Effector memory CD8-positive, alpha-beta T cell (primary cell): Measurements from ENCODE around the gene NAPSA.

ENCODE experiments used
- ATAC-seq: fragments of 150-1000 bp; cut with Tn5 transposase; replicated peaks from 2 replicates; pipeline ENCODE4 v1.10.0; 2021; ENCODE audit warnings: mild to moderate bottlenecking, moderate library complexity
- DNase-seq, 3 experiments: peaks; one replicate each; pipeline ENCODE4 v3.0.0; 2021
- H3K27ac Mint-ChIP-seq, 2 donors: one replicate each; pipeline ENCODE4 v1.8.0; 2022; ENCODE audit warnings: mild to moderate bottlenecking in 2 of 2, mixed read lengths in 2 of 2, moderate library complexity in 2 of 2
- H3K27me3 Mint-ChIP-seq, 2 donors: one replicate each; pipeline ENCODE4 v1.8.0; 2022; ENCODE audit warnings: mixed read lengths in 2 of 2
- H3K36me3 Mint-ChIP-seq: one replicate; pipeline ENCODE4 v1.8.0; 2022; ENCODE audit warnings: mild to moderate bottlenecking, moderate library complexity, mixed read lengths; ENCODE audit not compliant: insufficient read depth
- H3K4me1 Mint-ChIP-seq, 2 donors: one replicate each; pipeline ENCODE4 v1.8.0; 2022; ENCODE audit warnings: low read depth in 2 of 2, mixed read lengths in 2 of 2
- H3K4me3 Mint-ChIP-seq, 2 donors: one replicate each; pipeline ENCODE4 v1.8.0; 2022; ENCODE audit warnings: mild to moderate bottlenecking in 2 of 2, mixed read lengths in 2 of 2, moderate library complexity in 2 of 2
- H3K9me3 Mint-ChIP-seq, 2 donors: one replicate each; pipeline ENCODE4 v1.8.0; 2022; ENCODE audit warnings: mixed read lengths in 2 of 2

Gene NAPSA

DNA sequence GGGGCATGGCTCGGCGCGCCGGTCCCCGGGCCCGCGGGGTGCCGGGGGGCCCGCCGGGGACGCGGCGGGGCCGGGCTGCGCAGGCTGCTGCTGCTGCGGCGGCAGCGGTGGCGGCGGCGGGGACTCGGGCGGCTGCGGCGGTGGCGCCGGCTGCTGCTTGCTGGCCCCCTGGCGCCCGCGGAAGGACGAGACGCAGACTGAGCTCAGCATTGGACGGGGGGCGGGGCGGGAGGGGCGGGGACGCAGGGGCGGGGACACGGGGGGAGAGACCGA is 36.6 kb downstream of the NAPSA start:
- Mint-ChIP-seq H3K27ac (no peak overlapping the region), H3K36me3 (peaks cover 22% of the 10 kb centered on the region), H3K9me3 (peaks cover 10 to 14% of the 10 kb centered on the region in 2 donors), H3K27me3 (peaks cover 62 to 77% of the 10 kb centered on the region in 2 donors), H3K4me1 (peaks cover 39 to 47% of the 10 kb centered on the region in 2 donors), H3K4me3 (peak overlapping the region; percentile 67 to 82)
- DNase-seq (no peak), ATAC-seq (no peak)

DNA sequence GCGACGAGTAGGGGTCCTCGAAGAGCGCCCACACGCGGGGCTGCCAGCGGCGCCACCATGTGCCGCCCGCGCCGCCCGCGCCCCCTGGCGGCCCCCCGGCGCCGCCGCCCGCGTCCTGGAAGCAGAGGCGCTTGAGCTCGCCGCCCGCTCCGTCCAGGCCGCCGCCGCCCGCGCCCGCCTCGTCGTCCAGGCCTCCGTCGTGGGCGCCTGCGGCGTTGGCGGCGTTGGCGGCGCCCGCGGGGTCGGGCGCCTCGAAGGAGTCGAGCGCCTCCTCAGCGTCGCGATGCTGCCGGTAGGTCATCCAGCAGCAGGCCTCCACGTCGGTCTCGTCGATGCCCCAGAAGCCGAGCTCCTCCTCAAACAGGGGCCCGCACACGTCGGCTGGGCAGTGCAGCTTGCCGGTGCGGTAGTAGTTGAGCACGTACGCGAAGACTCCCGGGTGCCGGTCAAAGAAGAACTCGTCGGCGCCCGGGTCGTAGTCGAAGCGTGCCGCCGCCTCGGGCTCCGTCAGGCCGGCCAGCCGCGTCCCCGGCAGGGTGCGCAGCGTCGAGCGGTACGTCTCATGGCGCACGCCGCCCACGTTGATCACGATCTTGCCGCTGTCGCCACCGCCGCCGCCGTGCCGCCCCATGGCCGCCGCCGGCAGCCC is 37.1 kb downstream of the NAPSA start:
- Mint-ChIP-seq H3K9me3 (peaks cover 10 to 14% of the 10 kb centered on the region in 2 donors), H3K4me3 (peak overlapping the region in 1 of 2 donors; percentile 56), H3K4me1 (peaks cover 38 to 43% of the 10 kb centered on the region in 2 donors), H3K27me3 (peaks cover 67 to 77% of the 10 kb centered on the region in 2 donors), H3K27ac (no peak overlapping the region), H3K36me3 (peaks cover 17% of the 10 kb centered on the region)
- no peak for DNase-seq
- no peak for ATAC-seq

DNA sequence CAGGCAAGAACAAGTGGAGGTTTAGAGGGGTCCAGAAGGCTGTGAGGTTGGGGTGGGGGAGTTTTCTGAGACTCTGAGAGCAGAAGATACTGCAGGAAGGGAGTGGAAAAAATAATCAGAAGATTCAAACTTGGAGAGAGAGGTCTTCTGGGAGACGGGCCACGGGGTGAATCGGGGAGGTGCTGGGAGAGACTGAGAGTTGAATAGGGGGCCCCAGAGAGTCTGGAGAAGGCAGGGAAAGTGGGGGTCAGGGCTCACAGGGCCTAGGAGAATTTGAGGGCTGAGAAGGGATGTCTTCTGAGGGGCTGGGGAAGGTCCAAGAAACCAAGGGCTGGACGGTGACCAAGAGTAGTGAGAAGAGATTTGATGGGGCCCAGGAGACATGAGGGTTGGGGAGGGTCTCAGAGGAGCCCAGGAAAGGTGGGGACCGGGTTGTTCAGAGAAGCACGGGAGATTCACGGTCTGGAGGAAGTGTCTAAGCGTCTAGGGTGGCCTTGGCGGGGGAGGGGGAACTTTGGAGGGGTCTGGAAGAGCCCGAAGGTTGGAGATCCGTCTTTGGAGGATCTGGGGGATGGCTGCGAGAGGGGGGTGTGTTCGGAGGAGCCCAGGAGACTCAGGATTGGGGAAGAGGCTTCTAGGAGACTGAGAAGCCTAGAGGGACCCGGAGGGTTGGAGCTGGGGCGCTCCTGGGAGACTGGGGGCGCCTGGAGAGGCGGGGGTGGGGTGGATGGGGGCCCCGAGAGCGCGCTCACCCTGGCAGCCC is 37.8 kb downstream of the NAPSA start:
- peaks cover 35 to 42% of the 10 kb centered on the region in 2 donors for H3K4me1 Mint-ChIP-seq
- peak overlapping the region in 1 of 2 donors; percentile 0 for H3K27ac Mint-ChIP-seq
- ATAC-seq (no peak), DNase-seq (no peak)
- peak overlapping the region; percentile 56 to 73 for H3K4me3 Mint-ChIP-seq
- peaks cover 17% of the 10 kb centered on the region for H3K36me3 Mint-ChIP-seq
- H3K27me3 Mint-ChIP-seq = peaks cover 66 to 72% of the 10 kb centered on the region in 2 donors
- peaks cover 10 to 14% of the 10 kb centered on the region in 2 donors for H3K9me3 Mint-ChIP-seq

DNA sequence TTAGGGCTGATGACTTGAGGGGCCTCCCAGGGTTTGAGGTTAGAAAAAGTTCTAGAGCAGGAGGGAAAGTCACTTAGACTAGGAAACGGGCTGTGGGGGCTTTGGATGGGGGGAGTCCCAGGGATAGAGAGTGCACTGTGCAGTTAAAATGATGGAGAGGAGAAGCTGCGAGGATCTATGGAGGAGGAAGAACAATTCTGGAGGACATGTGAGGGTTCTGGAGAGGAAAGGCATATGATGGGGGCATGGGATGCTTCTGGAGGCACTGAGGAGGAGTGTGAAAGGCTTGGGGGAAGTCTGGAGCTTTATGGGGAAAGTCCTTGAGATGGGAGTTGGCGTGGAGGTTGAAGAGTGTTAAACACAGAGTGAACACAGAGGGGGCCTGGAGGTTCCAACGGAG is 38.4 kb downstream of the NAPSA start:
- Mint-ChIP-seq H3K4me3 (peak overlapping the region; percentile 56 to 73), H3K36me3 (peaks cover 14% of the 10 kb centered on the region), H3K27me3 (peaks cover 67 to 72% of the 10 kb centered on the region in 2 donors), H3K27ac (peak overlapping the region in 1 of 2 donors; percentile 0), H3K9me3 (peaks cover 10 to 14% of the 10 kb centered on the region in 2 donors), H3K4me1 (peaks cover 30 to 40% of the 10 kb centered on the region in 2 donors)
- DNase-seq (no peak), ATAC-seq (no peak)

DNA sequence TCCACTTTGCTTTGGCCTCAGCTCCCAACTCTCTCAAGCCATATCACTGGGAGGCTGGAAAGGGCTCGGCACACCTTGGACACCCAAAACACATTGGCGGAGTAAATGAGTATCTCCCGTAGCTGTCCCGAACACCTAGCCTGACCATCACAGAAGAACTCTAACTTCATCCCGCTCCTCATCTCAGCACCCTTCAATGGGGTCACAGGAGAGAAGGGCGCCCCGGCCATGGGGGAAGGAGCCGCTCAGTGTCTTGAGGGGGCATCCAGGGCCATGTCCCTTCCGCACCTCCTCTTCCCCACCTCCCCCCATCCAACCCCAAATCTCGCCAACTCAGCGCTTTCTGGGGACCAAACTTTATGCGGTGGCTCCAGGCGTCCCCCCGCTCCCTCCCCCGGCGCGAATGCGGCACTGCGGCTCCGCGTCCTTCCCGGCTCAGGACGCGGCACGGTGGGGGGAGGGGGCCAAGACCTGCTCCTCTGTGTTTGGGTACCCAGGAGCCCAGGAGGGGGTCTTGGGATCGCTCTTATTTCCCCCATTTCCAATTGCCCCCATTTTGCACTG is 39.3 kb downstream of the NAPSA start:
- Mint-ChIP-seq H3K9me3 (peaks cover 10 to 14% of the 10 kb centered on the region in 2 donors), H3K4me1 (peaks cover 23 to 32% of the 10 kb centered on the region in 2 donors), H3K4me3 (peak overlapping the region; percentile 56 to 73), H3K36me3 (peaks cover 12% of the 10 kb centered on the region), H3K27me3 (peaks cover 65 to 71% of the 10 kb centered on the region in 2 donors), H3K27ac (no peak overlapping the region)
- ATAC-seq (no peak), DNase-seq (no peak)

DNA sequence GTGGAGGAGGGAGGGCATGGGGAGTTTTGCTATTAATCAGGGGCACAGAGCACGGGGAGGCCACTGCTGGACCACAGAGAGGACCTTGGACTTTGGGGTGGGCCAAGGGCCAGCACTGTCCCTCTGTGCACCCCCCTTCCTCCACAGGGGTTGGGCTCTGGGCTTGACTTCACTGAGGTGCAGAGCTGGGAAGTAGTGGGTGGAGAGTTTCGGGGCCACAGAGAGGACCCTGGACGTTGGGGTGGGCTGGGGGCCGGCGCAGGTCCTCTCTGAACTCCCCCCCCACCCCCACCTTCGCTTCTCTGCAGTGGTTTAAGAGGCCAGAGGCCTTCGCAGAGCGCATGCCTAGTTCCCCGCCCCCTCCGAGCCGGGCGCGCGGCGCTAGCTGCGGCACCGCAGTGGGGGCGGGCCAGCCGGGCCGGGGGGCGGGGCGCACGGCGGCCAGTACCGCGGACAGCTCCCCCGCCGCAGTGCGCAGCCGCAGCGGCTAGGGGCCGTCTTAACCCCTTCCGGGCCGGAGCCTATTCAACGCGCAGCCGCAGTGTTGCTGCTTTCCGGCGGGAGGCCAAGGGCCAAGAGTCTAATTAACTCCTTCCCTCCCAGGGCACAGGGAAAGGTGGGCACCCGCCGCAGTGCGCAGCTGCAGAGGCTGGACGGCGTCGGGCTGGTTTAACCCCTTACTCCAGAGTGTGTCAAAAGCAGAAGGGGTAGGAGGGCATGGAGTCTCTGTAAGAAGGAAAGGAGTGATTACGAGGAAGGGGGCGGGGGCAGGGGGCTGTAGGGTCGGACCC is 39.9 kb downstream of the NAPSA start:
- Mint-ChIP-seq H3K4me1 (peaks cover 19 to 29% of the 10 kb centered on the region in 2 donors), H3K27ac (no peak overlapping the region), H3K4me3 (no peak overlapping the region), H3K36me3 (peaks cover 12% of the 10 kb centered on the region), H3K27me3 (peaks cover 65 to 71% of the 10 kb centered on the region in 2 donors), H3K9me3 (peaks cover 10 to 13% of the 10 kb centered on the region in 2 donors)
- ATAC-seq (peak; percentile 43), DNase-seq (peak; percentile 51 to 66 (median 60))

DNA sequence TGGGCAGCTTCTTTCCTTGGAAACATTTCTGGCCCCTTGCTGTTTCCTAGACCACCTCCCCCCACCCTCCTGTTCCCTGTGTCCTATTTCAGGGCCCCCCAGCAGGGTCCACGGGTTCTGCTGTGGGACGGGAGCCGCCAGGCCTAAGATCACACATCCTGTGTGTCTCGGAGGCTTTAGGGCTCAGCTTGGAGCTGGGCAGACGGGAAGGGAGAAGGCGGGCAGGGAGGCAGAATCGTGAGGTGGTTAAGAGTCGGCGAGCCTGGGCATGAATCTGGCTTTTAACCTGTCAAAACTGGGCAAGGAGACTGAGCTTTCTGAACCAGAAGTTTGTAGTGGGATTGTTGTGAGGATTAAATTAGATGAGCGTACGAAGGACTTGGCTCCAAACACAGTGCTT is 41.1 kb downstream of the NAPSA start:
- peak overlapping the region in 1 of 2 donors; percentile 8 for H3K4me3 Mint-ChIP-seq
- H3K36me3 Mint-ChIP-seq = peaks cover 8% of the 10 kb centered on the region
- peaks cover under 1 to 4% of the 10 kb centered on the region in 2 donors for H3K9me3 Mint-ChIP-seq
- no peak for DNase-seq
- ATAC-seq = no peak
- peaks cover 10 to 17% of the 10 kb centered on the region in 2 donors for H3K4me1 Mint-ChIP-seq
- H3K27me3 Mint-ChIP-seq = peaks cover 61 to 71% of the 10 kb centered on the region in 2 donors
- no peak overlapping the region for H3K27ac Mint-ChIP-seq

DNA sequence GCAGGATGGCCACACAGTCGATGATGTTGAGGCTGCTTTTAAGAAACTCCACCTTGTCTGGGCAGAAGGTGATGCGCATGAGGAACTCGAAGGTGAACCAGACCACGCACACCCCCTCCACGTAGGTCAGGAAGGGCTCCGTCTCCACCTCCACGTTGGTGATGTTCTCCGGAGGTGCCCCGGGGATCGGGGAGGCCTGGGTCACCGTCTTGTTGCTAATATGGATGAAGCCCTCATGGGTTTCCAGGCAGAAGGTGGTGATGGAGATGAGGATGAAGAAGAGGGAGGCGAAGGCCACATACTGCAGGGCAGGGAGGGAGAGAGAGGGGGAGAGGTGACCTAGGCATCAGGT is 41.7 kb downstream of the NAPSA start:
- H3K27me3 Mint-ChIP-seq = peaks cover 63 to 73% of the 10 kb centered on the region in 2 donors
- H3K4me1 Mint-ChIP-seq = peaks cover 9 to 14% of the 10 kb centered on the region in 2 donors
- no peak overlapping the region for H3K4me3 Mint-ChIP-seq
- ATAC-seq (no peak), DNase-seq (no peak)
- H3K27ac Mint-ChIP-seq = no peak overlapping the region
- peaks cover 0 to 4% of the 10 kb centered on the region in 2 donors for H3K9me3 Mint-ChIP-seq
- H3K36me3 Mint-ChIP-seq = peaks cover 8% of the 10 kb centered on the region

DNA sequence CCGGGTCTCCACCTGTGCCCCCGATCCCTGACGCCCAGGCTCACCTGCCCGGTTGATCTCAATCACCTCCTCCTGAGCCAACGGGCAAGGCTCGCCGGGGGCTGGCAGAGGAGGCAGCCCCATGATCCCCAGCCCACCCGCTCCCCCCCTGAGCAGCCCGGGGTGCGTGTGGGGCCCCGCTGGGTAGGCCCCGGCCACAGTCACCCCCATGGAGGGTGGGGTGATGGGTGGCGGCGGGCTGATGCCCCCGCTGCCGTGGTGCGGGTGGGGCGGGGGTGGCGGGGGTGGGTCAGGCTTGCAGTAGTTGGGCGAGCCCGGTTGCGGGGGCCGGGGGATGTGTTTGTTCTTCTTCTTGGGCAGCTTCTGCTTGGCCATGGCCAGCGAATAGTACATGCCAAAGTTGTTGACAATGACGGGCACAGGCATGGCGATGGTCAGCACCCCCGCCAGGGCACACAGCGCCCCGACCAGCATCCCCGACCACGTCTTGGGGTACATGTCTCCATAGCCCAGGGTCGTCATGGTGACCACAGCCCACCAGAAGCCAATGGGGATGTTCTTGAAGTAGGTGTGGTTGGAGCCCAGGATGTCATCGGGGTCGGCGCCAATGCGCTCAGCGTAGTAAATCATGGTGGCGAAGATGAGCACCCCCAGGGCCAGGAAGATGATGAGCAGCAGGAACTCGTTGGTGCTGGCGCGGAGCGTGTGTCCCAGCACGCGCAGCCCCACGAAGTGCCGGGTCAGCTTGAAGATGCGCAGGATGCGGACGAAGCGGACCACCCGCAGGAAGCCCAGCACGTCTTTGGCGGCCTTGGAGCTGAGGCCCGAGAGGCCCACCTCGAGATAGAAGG is 42.3 kb downstream of the NAPSA start:
- H3K4me3 Mint-ChIP-seq = no peak overlapping the region
- peaks cover 9 to 14% of the 10 kb centered on the region in 2 donors for H3K4me1 Mint-ChIP-seq
- ATAC-seq (no peak), DNase-seq (no peak)
- peaks cover 0 to 4% of the 10 kb centered on the region in 2 donors for H3K9me3 Mint-ChIP-seq
- peaks cover 64 to 78% of the 10 kb centered on the region in 2 donors for H3K27me3 Mint-ChIP-seq
- peaks cover 8% of the 10 kb centered on the region for H3K36me3 Mint-ChIP-seq
- H3K27ac Mint-ChIP-seq = no peak overlapping the region

DNA sequence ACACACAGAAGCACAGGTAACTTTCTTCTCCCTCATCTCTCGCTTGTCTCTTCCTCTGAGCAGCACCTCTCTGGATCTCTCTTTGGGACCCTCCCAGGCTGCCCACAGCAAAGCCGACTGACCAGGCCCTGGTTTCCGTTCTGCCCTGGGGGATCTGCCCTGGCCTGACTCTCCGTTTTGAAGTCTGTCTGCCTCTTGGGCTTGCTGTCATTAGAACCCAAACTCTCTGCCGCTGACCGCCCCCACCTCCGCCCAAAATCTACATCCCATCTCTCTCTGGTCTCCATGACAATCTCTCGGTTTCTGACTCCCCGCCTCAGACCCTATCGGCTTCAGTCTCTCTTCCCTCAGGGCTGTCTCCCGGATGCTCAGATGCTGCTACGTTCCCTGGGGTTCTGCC is 43.2 kb downstream of the NAPSA start:
- ATAC-seq (no peak), DNase-seq (no peak)
- Mint-ChIP-seq H3K9me3 (peaks cover 0 to 4% of the 10 kb centered on the region in 2 donors), H3K36me3 (peaks cover 4% of the 10 kb centered on the region), H3K27ac (no peak overlapping the region), H3K4me1 (peaks cover 5 to 8% of the 10 kb centered on the region in 2 donors), H3K4me3 (no peak overlapping the region), H3K27me3 (peaks cover 64 to 78% of the 10 kb centered on the region in 2 donors)

DNA sequence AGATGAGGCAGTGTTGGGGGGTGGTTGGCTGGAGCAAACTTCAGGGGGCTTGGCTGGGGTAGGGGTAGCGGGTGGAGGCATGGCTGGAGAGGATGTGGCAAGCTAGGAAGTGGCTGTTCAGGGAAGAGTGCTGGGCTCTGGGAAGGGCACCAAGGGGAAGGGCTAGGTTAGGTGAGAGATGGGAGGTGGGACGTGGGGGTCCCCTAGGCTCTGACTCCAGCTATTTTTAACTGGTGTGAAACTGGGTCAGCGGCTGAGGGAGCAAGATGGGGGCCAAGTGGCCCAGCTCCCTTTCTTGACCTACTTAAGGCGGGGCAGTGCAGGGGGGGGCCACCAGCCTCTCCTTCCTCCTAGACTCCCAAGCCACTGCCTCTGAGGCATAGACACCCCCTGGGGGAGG is 43.6 kb downstream of the NAPSA start:
- Mint-ChIP-seq H3K4me1 (peaks cover 3 to 4% of the 10 kb centered on the region in 2 donors), H3K4me3 (no peak overlapping the region), H3K9me3 (peaks cover 0 to 4% of the 10 kb centered on the region in 2 donors), H3K36me3 (peaks cover 4% of the 10 kb centered on the region), H3K27me3 (peaks cover 61 to 78% of the 10 kb centered on the region in 2 donors), H3K27ac (no peak overlapping the region)
- DNase-seq (no peak), ATAC-seq (no peak)

DNA sequence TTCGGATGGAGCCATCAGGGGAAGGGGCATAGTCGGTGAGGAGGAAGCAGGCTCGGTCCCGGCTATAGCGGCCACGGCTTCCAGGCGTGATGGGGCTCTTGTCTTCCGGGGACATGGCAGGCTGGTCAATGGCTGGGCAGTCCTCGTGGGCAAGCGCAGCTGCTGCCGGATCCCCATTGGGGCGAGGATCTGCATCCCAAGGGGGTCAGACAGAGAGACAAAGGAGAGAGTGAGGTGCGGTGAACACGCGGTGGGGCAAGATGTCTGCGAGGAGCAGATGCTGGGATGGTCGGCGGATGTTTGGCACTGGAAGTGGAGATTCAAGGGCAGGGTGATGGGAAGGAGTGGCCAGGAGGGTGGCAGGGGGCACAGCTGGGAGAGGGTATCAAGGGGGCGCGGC is 44.8 kb downstream of the NAPSA start:
- H3K27me3 Mint-ChIP-seq = peaks cover 69 to 83% of the 10 kb centered on the region in 2 donors
- no peak overlapping the region for H3K4me3 Mint-ChIP-seq
- no peak overlapping the region for H3K27ac Mint-ChIP-seq
- ATAC-seq (no peak), DNase-seq (no peak)
- peaks cover 4 to 9% of the 10 kb centered on the region in 2 donors for H3K4me1 Mint-ChIP-seq
- H3K36me3 Mint-ChIP-seq = peaks cover 4% of the 10 kb centered on the region
- peaks cover 0 to 4% of the 10 kb centered on the region in 2 donors for H3K9me3 Mint-ChIP-seq
